NB4 (cell line): ENCODE measurements around the gene CERS1.

ENCODE experiments used
- CTCF ChIP-seq: IDR thresholded peaks from one replicate; pipeline ENCODE4 v1.5.1; 2012; ENCODE audit warnings: low read depth, low read length
- MAX ChIP-seq: IDR thresholded peaks from 2 replicates; pipeline ENCODE4 v1.6.1; 2011; ENCODE audit warnings: low read depth, low read length

GRCh38 chr19:18861235-18861634 lies 34.7 kb downstream of the CERS1 start:
- TF ChIP-seq CTCF: no peak
- TF ChIP-seq MAX: no peak
